Measurements from ENCODE around the gene CCT4. TPM values are rescaled to one million over a fixed set of nuclear protein-coding genes. Genes with fewer than 3 reads are reported as not detected.

Gene CCT4
- total and polyA plus RNA-seq, 4 donors = 48.3 to 120 (median 92.6) TPM

DNA sequence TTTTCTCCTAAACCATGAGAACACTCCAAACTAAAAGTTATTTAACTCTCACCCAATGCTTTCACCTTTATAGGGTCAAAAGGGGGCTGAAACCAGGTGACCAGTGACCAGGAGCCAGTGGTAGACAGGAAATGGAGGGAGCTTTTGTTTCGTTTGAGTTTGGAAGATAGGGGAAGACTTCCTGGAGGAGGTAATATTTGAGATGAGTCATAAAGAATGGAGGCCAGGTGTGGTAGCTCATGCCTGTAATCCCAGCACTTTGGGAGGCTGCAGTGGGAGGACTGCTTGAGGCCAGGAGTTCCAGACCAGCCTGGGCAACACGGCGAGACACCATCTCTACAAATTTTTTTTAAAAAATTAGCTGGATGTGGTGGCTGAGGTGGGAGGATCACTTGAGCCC lies 43.1 kb downstream of the CCT4 start:
- Histone ChIP-seq H3K27ac (ENCODE audit: low read depth in 1 of 2, low read length in 1 of 2) (no peak overlapping the region), H3K4me1 (ENCODE audit: control insufficient read depth in 5 of 5, insufficient read depth in 5 of 5, low read length in 5 of 5) (no peaks in the 10 kb centered on the region), H3K9me3 (ENCODE audit: control insufficient read depth in 4 of 4, insufficient read depth in 3 of 4, low read length in 3 of 4) (no peaks in the 10 kb centered on the region), H3K9ac (ENCODE audit: insufficient read depth in 1 of 2, low read length in 2 of 2) (no peak overlapping the region), H3K27me3 (ENCODE audit: control insufficient read depth in 3 of 3, insufficient read depth in 3 of 3, low read length in 2 of 3) (no peaks in the 10 kb centered on the region), H3K36me3 (ENCODE audit: control insufficient read depth in 4 of 4, insufficient read depth in 4 of 4, low read length in 4 of 4) (peaks cover 0 to 16% (median 3%) of the 10 kb centered on the region in 4 donors), H3K4me3 (no peak overlapping the region)
- TF ChIP-seq, protein P1, sequence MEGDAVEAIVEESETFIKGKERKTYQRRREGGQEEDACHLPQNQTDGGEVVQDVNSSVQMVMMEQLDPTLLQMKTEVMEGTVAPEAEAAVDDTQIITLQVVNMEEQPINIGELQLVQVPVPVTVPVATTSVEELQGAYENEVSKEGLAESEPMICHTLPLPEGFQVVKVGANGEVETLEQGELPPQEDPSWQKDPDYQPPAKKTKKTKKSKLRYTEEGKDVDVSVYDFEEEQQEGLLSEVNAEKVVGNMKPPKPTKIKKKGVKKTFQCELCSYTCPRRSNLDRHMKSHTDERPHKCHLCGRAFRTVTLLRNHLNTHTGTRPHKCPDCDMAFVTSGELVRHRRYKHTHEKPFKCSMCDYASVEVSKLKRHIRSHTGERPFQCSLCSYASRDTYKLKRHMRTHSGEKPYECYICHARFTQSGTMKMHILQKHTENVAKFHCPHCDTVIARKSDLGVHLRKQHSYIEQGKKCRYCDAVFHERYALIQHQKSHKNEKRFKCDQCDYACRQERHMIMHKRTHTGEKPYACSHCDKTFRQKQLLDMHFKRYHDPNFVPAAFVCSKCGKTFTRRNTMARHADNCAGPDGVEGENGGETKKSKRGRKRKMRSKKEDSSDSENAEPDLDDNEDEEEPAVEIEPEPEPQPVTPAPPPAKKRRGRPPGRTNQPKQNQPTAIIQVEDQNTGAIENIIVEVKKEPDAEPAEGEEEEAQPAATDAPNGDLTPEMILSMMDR (IDR thresholded peaks at IDR 0.05; ENCODE audit: control extremely low read depth, extremely low read depth) = no peak
- 73 to 82% methylated on average over 3 of the region's 3 CpGs for WGBS, 2 donors
- DNase-seq = no peak
- no peak for ATAC-seq (ENCODE audit: insufficient read depth, low FRiP score)

DNA sequence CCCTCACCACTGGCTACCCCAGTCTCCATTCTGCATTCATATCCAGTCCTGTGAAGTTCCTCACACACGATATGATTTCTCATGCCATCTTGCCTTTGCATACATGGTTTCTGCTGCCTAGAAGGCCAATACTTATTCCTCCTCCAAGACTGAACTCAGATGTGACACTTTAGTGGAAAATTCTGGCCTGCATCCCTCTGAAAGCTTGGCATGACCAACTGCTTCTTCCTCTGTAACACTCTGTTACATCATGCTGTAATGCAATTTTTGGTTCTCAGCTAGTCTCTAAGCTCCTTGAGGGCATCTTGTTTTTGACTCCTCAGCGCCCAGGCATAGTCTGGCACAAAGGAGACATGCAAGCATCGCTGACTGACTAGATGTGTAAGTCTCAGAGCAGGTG lies 47.2 kb downstream of the CCT4 start:
- H3K4me1 ChIP-seq (ENCODE audit: control insufficient read depth in 5 of 5, insufficient read depth in 5 of 5, low read length in 5 of 5) = no peaks in the 10 kb centered on the region
- no peak overlapping the region for H3K4me3 ChIP-seq
- H3K9ac ChIP-seq (ENCODE audit: insufficient read depth in 1 of 2, low read length in 2 of 2) = no peak overlapping the region
- 95% methylated on average over 3 of the region's 3 CpGs for WGBS, 2 donors
- H3K27ac ChIP-seq (ENCODE audit: low read depth in 1 of 2, low read length in 1 of 2) = no peak overlapping the region
- ATAC-seq (ENCODE audit: insufficient read depth, low FRiP score) (no peak), DNase-seq (no peak)
- TF ChIP-seq, protein P1 (IDR thresholded peaks at IDR 0.05; ENCODE audit: control extremely low read depth, extremely low read depth) = no peak
- no peaks in the 10 kb centered on the region for H3K9me3 ChIP-seq (ENCODE audit: control insufficient read depth in 4 of 4, insufficient read depth in 3 of 4, low read length in 3 of 4)
- no peaks in the 10 kb centered on the region for H3K27me3 ChIP-seq (ENCODE audit: control insufficient read depth in 3 of 3, insufficient read depth in 3 of 3, low read length in 2 of 3)
- H3K36me3 ChIP-seq (ENCODE audit: control insufficient read depth in 4 of 4, insufficient read depth in 4 of 4, low read length in 4 of 4) = peaks cover 0 to 18% (median 7%) of the 10 kb centered on the region in 4 donors

DNA sequence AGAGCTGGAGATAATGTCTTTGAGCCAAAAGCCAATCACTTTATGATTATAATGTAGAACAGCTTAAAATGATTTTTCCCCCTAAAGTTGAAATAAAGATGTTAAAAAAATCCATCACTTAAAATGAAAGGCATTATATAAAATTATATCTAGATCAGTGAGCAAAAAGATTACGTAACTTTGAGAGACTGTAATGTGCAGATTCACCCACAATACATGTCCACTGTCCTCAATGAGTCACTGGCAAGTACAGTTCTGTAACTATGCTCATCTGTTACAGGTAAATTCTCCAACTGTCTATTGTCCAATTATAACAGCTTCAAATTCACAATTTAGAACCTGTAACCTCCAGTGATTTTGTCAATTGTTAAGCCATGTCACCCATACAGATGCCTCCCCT lies 53.6 kb downstream of the CCT4 start:
- no peaks in the 10 kb centered on the region for H3K9me3 ChIP-seq (ENCODE audit: control insufficient read depth in 4 of 4, insufficient read depth in 3 of 4, low read length in 3 of 4)
- peaks cover 0 to 16% (median 2%) of the 10 kb centered on the region in 4 donors for H3K36me3 ChIP-seq (ENCODE audit: control insufficient read depth in 4 of 4, insufficient read depth in 4 of 4, low read length in 4 of 4)
- ATAC-seq (ENCODE audit: insufficient read depth, low FRiP score) = no peak
- H3K27me3 ChIP-seq (ENCODE audit: control insufficient read depth in 3 of 3, insufficient read depth in 3 of 3, low read length in 2 of 3) = no peaks in the 10 kb centered on the region
- H3K27ac ChIP-seq (ENCODE audit: low read depth in 1 of 2, low read length in 1 of 2) = no peak overlapping the region
- TF ChIP-seq, protein P1 (IDR thresholded peaks at IDR 0.05; ENCODE audit: control extremely low read depth, extremely low read depth) = no peak
- no peaks in the 10 kb centered on the region for H3K4me1 ChIP-seq (ENCODE audit: control insufficient read depth in 5 of 5, insufficient read depth in 5 of 5, low read length in 5 of 5)
- no peak for DNase-seq
- WGBS, 2 donors = 37 to 100% methylated on average over 1 of the region's 1 CpG
- H3K9ac ChIP-seq (ENCODE audit: insufficient read depth in 1 of 2, low read length in 2 of 2) = no peak overlapping the region
- H3K4me3 ChIP-seq = no peak overlapping the region

DNA sequence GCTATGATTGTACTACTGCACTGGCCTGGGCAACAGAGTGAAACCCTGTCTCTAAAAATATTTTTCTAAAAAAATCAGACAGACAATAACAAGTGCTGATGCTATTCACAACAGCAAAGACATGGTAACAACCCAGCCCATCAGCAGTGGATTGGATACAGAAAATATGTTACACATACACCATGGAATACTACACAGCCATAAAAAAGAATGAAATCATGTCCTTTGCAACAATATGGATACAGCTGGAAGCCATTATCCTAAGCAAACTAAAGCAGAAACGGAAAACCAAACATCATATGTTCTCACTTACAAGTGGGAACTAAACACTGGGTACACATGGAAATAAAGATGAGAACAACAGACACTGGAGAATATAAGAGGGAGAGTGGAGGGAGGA lies 54.5 kb downstream of the CCT4 start:
- no peaks in the 10 kb centered on the region for H3K4me1 ChIP-seq (ENCODE audit: control insufficient read depth in 5 of 5, insufficient read depth in 5 of 5, low read length in 5 of 5)
- 97 to 98% methylated on average over 1 of the region's 1 CpG for WGBS, 2 donors
- TF ChIP-seq, protein P1 (IDR thresholded peaks at IDR 0.05; ENCODE audit: control extremely low read depth, extremely low read depth) = no peak
- DNase-seq (no peak), ATAC-seq (ENCODE audit: insufficient read depth, low FRiP score) (no peak)
- H3K9ac ChIP-seq (ENCODE audit: insufficient read depth in 1 of 2, low read length in 2 of 2) = no peak overlapping the region
- peaks cover 0 to 14% (median 2%) of the 10 kb centered on the region in 4 donors for H3K36me3 ChIP-seq (ENCODE audit: control insufficient read depth in 4 of 4, insufficient read depth in 4 of 4, low read length in 4 of 4)
- no peaks in the 10 kb centered on the region for H3K27me3 ChIP-seq (ENCODE audit: control insufficient read depth in 3 of 3, insufficient read depth in 3 of 3, low read length in 2 of 3)
- no peak overlapping the region for H3K4me3 ChIP-seq
- no peak overlapping the region for H3K27ac ChIP-seq (ENCODE audit: low read depth in 1 of 2, low read length in 1 of 2)
- no peaks in the 10 kb centered on the region for H3K9me3 ChIP-seq (ENCODE audit: control insufficient read depth in 4 of 4, insufficient read depth in 3 of 4, low read length in 3 of 4)

All from lung (tissue), 12 donors.